GM18870 (cell line): Measurements from ENCODE around the gene SIGLEC9.
"Not testable (repeated sequence)": the region's sequence is repeated elsewhere in the genome, so short reads cannot be mapped to it uniquely, and the experiment has no call there.

ENCODE experiments used
- ATAC-seq: cut with Tn5 transposase; IDR thresholded peaks from one replicate; pipeline ENCODE4 v1.9.1; 2021; ENCODE audit warnings: moderate library complexity; ENCODE audit not compliant: unreplicated experiment

SIGLEC9 gene

DNA sequence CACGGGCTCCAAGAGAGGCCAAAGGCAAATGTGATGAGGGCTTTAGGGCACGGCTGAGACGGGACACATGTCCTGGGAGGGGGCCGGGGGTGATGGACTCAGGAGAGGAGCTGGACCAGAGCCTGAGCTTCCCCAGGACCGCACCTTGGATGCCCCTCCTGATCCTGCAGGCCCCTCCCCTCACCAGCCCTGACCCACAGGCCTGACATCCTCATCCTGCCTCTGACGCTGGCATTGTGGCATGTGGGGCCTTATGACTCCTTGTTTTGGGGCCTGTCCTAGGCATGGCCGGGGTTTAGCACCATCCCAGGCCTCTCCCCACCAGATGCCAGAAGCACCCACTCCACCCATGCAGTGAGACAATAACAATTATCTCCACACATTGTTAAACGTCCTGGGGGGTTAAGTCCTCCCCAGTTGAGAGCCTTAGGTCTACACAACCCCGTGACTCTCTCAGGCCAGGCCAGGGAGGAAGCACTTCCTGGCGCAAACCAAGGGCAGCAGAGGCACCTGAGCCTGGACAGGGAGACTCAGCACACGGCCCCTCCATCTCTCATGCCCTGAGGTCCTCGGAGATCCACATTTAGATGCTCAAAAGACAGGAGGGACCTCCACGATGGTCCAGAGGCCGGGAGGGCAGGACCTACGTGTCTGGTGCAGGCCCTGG lies 18.2 kb downstream of the SIGLEC9 start:
- not testable (repeated sequence) for ATAC-seq

DNA sequence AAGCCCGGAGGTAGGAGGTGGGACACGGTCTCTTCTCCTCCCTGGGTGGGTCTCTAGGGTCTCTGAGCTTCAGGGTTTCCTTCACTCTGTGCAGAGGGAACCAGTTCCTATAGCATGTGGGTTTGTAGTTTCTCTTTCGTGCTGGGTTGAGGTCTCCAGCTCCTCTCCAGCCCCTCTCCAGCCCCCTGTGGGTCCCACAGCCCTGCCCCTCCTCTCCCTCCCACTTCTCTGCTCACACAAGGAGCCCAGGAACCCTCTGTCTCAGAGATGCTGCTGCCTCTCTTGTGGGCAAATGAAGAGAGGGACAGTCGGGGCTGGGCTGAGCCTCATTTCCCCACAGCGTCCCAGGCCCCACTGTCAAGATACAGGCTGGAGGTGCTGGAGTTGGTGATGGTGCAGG lies 18.8 kb downstream of the SIGLEC9 start:
- ATAC-seq: no peak

GRCh38 chr19:51144482-51145045 lies 19.9 kb downstream of the SIGLEC9 start:
- no peak for ATAC-seq

GRCh38 chr19:51145916-51146493 lies 21.3 kb downstream of the SIGLEC9 start:
- no peak for ATAC-seq

- no peak for ATAC-seq
Observed at GRCh38 chr19:51146751-51147150, 22.0 kb downstream of the SIGLEC9 start.

DNA sequence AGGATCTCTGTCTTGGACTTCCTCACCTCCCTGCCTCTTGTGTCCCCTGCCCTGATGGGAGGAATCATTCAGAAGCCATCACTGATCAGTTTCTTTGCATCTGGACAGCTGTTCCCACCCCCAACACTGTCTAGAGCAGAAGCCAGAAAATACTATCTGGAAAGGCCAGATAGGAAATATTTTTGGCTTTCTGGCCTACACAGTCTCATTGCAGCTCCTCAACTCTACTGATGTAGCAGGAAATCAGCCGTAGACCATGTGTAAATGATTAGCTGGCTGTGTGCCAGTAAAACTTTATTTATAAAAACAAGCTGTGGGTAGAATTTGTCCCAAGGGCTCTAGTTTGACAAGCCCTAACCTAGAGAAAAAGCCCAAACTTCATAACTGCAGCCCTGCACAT lies 23.0 kb downstream of the SIGLEC9 start:
- ATAC-seq: no peak

DNA sequence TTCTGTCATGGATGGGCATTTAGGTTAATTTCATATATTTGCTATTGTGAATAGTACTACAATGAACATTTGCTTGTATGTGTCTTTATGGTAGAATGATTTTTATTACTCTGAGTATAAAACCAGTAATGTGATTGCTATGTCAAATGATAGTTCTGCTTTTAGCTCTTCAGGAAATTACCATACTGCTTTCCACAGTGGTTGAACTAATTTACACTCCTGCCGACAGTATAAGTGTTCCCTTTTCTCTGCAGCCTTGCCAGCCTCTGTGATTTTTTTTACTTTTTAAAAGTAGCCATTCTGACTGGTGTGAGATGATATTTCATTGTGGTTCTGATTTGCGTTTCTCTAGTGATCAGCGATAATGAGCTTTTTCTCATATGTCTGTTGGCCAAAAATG lies 23.9 kb downstream of the SIGLEC9 start:
- ATAC-seq: no peak

DNA sequence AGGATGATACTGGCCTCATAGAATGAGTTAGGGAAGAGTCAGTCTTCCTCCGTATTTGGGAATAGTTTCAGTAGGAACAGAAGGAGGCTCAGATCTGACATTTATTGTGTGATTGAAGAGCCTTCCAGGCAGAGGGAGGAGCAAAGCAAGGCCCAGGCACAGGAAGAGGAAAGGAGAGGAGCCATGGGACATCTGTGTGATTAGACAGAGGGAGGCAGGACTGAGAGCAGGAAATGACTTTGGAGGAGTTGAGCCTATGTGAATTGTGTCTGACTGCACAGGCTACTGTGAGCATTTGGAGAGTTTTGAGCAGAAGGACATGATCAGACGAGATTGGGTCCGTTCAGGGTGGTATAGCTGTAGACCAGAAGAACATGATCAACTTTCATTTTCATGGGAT lies 25.9 kb downstream of the SIGLEC9 start:
- no peak for ATAC-seq

GRCh38 chr19:51156710-51157109 lies 32.0 kb downstream of the SIGLEC9 start:
- no peak for ATAC-seq

GRCh38 chr19:51157265-51157664 lies 32.6 kb downstream of the SIGLEC9 start:
- no peak for ATAC-seq

- no peak for ATAC-seq
Observed at GRCh38 chr19:51158474-51159129, 33.9 kb downstream of the SIGLEC9 start.

GRCh38 chr19:51159656-51160055 lies 35.0 kb downstream of the SIGLEC9 start:
- ATAC-seq: no peak

DNA sequence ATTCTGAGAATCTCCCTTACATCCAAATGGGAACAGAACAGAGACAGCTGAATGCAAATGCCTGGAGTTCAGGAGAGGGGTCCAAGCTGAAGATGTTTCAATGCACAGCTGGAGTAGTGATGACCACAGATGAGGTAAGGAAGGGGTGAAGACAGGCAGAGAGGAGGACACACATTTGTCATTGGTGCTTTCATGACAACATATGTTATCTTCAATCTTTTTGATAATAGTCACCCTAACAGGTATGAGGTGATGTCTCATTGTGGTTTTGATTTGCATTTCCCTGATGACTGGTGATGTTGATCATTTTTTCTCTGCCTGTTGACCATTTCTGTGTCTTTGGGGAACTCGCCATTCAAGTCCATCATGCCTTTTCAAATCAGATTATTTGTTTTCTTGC lies 36.6 kb downstream of the SIGLEC9 start:
- no peak for ATAC-seq

DNA sequence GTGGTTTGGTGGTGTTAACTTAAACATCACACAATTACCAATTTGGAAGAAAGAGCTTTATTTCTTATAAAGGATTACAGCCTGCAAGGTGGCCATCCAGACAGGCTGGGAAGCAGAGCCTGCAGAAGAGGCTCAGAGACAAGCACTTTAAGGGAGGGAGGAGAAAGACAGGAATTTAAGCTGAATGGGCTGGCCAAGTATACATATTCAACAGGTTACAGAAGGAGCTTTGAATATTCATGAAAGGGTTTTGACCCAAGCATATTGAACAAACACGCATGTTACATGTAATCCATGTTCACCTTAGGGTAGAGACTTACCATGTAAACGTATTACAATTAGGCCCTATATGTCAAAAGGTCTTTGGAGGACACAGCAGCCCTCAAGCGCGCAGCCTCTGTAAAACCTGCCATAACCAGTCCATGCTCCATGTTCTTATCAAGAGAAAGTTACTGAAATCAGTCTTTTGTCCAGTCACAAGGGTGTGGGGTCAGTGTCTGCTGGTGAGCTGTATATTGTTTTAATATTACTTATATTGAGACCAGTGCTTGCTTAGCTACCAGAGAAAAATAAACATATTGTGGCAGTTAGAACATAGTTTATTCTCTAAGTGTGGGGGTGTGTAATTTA lies 37.3 kb downstream of the SIGLEC9 start:
- no peak for ATAC-seq

DNA sequence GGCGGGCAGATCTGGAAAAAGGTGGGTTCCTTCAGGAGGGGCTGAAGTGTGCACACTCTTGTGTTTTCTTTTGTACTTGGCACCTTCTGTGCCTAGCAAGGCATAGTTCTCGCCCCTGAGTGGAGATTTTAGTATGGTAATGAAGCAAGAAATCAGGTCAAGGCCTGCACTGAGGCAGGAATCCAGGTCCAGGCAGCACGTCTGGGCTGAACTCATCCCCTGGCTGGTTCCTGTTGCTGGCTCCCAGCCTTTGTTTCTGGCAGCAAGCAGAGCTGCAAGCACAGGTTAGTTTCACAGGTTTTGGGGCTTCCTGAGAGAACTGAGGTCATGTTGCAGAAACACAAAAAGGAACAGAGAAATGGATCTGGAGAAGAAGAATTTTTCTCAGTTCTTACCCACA lies 38.6 kb downstream of the SIGLEC9 start:
- no peak for ATAC-seq

DNA sequence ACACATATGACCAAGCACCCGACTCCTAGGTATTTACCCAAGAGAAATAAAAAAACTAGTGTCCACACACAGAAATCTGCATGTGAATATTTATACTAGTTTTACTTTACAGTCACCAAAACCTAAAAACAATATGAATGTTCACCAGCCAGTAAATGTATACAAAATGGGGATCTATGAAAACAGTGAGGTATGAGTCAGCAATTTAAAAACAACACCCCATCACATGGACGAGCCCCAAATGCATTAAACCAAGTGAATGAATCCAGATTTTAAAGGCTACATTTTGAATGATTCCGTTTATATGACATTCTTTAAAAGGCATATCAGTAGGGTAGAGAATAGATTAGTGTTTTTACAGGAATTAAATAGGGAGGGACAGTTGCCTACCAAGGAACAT lies 39.5 kb downstream of the SIGLEC9 start:
- ATAC-seq: no peak

GRCh38 chr19:51166846-51167490 lies 42.3 kb downstream of the SIGLEC9 start:
- no peak for ATAC-seq

DNA sequence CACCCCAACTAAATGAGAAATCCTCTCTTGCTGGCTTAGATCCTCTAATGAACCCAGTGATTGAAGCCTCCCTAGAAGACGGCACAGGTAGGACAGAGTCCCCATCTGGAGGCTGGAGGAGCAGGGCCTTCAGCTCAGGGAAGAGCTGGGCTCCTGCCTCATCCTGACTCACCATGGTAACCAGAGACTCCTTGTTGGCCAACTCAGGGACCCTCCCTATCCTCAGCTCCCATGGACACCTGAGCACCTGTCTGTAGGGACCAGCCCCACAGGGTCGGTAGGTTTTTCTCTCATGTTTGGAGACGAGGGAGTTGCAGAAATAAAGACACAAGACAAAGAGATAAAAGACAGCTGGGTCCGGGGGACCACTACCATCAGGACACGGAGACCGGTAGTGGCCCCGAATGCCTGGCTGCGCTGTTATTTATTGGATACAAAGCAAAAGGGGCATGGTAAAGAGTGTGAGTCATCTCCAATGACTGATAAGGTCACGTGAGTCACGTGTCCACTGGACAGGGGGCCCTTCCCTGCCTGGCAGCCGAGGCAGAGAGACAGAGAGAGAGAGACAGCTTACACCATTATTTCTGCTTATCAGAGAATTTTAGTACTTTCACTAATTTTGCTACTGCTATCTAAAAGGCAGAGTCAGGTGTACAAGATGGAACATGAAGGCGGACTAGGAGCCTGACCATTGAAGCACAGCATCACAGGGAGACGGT lies 44.0 kb downstream of the SIGLEC9 start:
- ATAC-seq: no peak

- not testable (repeated sequence) for ATAC-seq
Observed at GRCh38 chr19:51169283-51169918, 44.7 kb downstream of the SIGLEC9 start.

DNA sequence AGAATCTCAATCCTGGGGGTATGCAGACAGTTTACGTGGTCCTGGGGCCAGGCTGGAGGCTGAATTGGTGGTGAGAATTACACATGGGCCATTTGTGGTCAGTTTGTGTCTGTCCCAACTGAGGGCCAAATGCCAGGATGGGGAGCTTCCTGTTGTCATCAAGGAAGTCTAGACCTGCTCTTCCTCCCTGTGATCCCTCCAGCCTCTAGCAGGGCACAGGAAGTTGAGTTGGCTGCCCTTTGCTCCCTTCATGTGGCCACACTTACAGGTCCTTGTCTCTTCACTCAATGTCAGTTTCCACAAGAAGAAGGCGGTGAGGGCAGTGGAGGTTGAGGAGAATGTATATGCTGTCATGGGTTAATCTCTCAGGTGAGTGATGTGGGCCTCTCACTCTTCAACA lies 47.5 kb downstream of the SIGLEC9 start:
- ATAC-seq: no peak
